GM18870 (cell line): ENCODE data around the gene KIFC3.
"Not testable (repeated sequence)": the region's sequence is repeated elsewhere in the genome, so short reads cannot be mapped to it uniquely, and the experiment has no call there.

Experiments
- ATAC-seq: cut with Tn5 transposase; IDR thresholded peaks from one replicate; pipeline ENCODE4 v1.9.1; 2021; ENCODE audit warnings: moderate library complexity; ENCODE audit not compliant: unreplicated experiment

The KIFC3 gene

GRCh38 chr16:57755061-57755684 is 47.1 kb downstream of the KIFC3 start:
- no peak for ATAC-seq

DNA sequence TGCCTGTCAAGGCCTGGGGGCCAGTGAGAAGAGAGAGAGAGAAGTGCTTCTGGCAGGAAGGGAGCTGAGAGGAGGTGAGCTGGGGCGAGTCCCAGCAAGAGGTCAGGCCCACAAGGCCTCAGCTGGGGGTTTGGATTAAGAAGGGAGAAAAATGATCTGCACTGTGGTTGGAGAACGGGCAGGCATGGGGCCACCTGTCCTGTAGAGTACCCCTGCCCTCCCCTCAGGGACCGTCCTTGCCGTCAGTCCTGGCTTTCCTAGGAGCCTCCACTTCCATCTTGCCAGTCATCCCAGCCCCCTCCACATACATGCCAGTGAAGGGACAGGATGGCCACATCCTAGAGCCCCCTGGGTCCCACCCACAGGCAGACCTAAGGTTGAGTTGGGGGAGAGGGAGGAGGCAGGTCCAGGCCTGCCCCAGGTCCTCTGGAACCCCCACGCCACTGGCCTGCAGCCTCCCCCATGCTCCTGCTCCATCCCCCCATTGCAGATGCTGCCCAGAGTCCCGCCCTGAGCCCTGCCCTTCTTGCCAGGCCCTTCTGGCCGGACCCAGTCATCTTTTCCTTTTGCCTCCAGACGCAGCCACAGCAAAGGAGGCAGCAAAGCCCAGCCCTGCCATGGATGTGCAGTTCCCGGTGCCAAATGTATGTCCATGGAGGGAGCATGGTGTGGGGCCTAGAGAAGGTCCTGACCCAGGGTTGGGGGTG is 47.8 kb downstream of the KIFC3 start:
- ATAC-seq: no peak

GRCh38 chr16:57753448-57754353 is 48.6 kb downstream of the KIFC3 start:
- ATAC-seq: no peak

DNA sequence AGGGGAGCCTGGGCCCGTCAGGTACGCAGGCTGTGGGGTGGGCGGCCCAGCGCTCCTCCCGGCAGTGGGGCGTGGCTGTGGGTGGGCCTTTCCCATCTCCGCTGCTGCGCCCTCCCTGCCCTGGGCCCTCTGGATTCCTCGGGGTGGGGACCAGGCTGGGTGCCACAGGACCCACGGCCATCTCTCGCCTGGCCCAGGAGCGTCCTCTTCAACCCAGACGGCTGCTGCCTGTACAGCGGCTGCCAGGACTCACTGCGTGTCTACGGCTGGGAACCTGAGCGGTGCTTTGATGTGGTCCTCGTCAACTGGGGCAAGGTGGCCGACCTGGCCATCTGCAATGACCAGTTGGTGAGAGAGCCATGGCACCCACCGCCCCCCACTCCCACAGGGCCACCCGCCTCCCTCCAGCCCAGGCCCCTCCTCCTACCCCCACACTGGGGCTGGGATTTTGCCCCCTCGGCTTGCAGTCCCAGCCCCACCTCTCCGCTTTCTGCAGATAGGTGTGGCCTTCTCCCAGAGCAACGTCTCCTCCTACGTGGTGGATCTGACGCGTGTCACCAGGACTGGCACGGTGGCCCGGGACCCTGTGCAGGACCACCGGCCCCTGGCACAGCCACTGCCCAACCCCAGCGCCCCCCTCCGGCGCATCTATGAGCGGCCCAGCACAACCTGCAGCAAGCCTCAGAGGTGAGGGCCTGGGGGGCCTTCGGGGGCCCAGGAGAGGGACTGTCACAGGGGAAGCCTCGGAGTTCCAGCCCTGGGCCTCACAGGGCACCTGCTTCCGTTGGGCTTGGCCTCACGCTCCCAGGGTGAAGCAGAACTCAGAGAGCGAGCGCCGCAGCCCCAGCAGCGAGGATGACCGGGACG is 49.5 kb downstream of the KIFC3 start:
- no peak for ATAC-seq

- no peak for ATAC-seq
These were observed 50.1 kb downstream of the KIFC3 start for GRCh38 chr16:57752203-57752580.

GRCh38 chr16:57751539-57752202 is 50.6 kb downstream of the KIFC3 start:
- no peak for ATAC-seq

DNA sequence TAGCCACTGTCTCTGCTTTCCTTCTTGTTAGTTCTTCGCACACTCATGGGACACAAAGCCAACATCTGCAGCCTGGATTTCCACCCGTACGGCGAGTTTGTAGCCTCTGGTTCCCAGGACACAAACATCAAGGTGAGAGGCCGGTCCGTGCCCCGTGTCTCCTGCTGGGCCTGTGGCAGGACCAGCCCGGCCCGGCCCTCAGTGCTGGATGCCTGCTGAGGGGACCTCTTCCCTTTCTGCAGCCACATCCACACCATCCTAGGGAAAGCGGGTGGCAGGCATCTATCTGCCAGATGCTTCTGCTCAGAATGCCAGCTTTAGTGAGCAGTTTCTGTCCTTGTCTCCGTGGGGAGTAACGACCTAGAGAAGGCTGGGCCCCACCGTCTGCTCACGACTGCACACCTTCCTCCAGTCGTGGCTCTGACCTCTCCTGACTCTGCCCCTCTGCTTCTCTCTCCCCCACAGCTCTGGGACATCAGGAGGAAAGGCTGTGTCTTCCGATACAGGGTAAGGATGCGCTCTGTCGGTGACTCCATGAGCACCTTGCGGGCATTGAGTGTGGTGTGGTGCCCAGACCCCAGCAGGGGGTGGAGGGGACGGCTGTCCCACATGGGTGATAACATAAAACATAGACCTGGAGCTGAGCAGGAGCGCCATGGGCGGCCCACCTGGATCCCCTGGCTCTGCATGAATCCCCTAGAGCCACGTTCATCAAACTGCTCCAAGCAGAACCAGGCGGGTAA is 51.3 kb downstream of the KIFC3 start:
- no peak for ATAC-seq

- ATAC-seq: no peak
These were observed 52.3 kb downstream of the KIFC3 start for GRCh38 chr16:57749856-57750452.

- no peak for ATAC-seq
These were observed 53.1 kb downstream of the KIFC3 start for GRCh38 chr16:57749101-57749692.

DNA sequence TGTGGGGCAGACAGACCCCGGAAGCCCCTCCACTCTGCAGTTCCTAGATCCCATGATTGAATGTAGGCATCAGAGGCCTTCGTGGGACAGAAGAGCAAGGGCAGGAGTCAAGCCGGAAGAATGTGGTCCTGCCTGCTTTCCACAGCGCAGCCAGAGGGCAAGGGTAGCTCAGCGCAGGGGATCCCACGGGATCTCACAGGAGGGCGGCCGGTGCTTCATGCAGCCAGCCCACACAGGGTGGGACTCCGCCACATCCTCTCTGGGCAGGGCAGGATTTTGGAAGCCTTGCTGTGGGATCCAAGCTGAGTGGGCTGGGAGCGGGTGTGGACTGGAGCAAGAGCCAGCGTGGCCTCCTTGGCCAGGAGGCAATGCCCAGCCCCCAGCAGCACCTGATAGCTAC is 53.7 kb downstream of the KIFC3 start:
- no peak for ATAC-seq

- ATAC-seq: no peak
These were observed 54.3 kb downstream of the KIFC3 start for GRCh38 chr16:57747996-57748395.

- ATAC-seq: no peak
These were observed 54.8 kb downstream of the KIFC3 start for GRCh38 chr16:57747496-57747895.

- ATAC-seq: no peak
These were observed 55.2 kb downstream of the KIFC3 start for GRCh38 chr16:57747091-57747490.

GRCh38 chr16:57746316-57746715 is 56.0 kb downstream of the KIFC3 start:
- ATAC-seq: not testable (repeated sequence)

GRCh38 chr16:57745768-57746167 is 56.5 kb downstream of the KIFC3 start:
- no peak for ATAC-seq

DNA sequence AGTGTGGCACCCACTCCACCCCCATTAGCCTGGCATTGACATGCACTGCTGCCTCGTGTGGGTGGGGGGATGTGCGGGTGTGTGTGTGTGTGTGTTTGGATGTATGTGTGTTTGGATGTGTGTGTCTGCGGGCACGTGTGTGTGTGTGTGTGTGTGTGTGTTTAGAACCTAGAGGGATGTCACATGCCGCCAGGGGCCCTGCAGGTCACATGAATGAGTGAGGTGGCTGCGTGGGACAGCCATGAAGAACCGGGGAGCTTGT is 57.7 kb downstream of the KIFC3 start:
- ATAC-seq: no peak

DNA sequence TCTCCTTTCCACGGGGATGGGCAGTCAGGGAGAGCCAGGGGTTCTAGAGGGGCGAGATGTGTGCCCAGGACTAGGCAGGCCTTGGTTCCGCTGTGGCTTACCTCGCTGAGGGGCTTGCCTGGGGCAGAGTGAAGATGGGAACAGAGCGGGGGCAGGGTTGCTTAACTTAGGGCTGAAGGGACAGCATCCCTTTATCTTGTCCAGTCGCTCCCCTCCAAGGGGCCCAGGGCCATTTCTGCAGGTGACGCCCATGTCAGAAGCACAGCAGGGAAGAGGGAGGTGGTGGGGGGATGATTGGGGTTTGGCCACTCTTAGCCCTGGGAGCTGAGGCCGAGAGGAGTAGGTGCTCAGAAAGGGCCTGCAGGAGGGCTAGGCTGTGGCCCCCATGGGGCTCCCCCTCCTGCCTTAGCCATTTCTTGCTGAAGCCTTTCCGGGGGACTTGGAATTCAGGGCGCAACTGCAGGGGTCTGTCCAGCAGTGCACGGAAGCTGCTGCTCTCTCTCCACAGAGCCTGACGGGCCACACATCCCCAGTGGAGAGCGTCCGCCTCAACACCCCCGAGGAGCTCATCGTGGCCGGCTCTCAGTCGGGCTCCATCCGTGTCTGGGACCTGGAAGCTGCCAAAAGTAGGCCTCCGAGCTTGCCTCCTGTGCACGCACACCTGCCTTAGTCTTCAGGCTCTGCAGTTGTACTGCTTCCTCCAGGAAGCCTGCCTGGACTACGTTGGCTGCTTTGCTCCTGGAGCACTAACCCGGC is 58.2 kb downstream of the KIFC3 start:
- ATAC-seq: no peak

DNA sequence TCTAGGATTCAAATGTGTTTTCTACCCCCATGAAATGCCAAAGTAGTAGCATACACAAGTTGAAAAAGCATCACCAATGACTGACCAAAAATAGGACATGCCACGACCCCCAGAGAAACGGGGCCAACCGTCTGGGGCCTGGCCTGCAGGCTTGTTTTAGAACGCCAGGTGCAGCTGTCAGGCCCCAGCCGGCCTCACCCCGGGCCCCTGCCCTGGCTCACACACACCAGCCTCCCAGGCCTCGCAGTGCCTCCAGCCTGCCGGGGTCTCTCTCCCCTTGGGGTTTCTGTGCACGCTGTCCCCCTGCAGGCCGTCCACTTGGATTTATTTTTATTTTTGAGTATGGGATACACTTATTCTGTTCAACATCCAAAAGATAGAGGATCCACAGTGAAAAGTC is 58.8 kb downstream of the KIFC3 start:
- ATAC-seq: no peak
